ENCODE results near the gene CYP2F1. TPM values are rescaled to one million over a fixed set of nuclear protein-coding genes. Genes with fewer than 3 reads are reported as not detected.

Gene CYP2F1
- total RNA-seq, 1 experiment from 2014 or later: not detected

- ChIA-PET CTCF (interaction anchor here (1.2 to 1.3 kb wide), 2 partner anchors 31 to 87 kb away, joined by 3 to 4 read pairs; no protein-coding TSS in a partner anchor), POLR2A (interaction anchor here (0.6 to 1.0 kb wide), 6 partner anchors 18 to 457 kb away, joined by 3 to 5 read pairs (median 4); no protein-coding TSS in a partner anchor)
- no peak for TF ChIP-seq CTCF (IDR thresholded peaks at IDR 0.05; ENCODE audit: unreplicated experiment)
- peak; percentile 81 for DNase-seq (ENCODE audit: unreplicated experiment)
- H3K4me3 Mint-ChIP-seq (ENCODE audit: unreplicated experiment): peak overlapping the region; percentile 20
- H3K27me3 Mint-ChIP-seq (ENCODE audit: insufficient read depth, unreplicated experiment): no peaks in the 10 kb centered on the region
- no peaks in the 10 kb centered on the region for H3K9me3 Mint-ChIP-seq (ENCODE audit: unreplicated experiment)
- peaks cover 7% of the 10 kb centered on the region for H3K36me3 Mint-ChIP-seq (ENCODE audit: insufficient read depth, unreplicated experiment)
- intact Hi-C loops (cut with micrococcal nuclease): no loop called here
- H3K27ac Mint-ChIP-seq (ENCODE audit: low read depth, unreplicated experiment): peak overlapping the region; percentile 52
- peaks cover 11% of the 10 kb centered on the region for H3K4me1 Mint-ChIP-seq (ENCODE audit: insufficient read depth, unreplicated experiment)
- BruUV-seq (replicated peaks): no TSS peak
These were observed 61.9 kb downstream of the CYP2F1 start for GRCh38 chr19:41175801-41176777.

Other genes starting within 250 kb of the CYP2F1 start
- not detected in 2 replicates for gene CYP2A7, start 232.2 kb upstream of the CYP2F1 start, total RNA-seq (2022)
- gene CYP2B6, start 123.2 kb upstream of the CYP2F1 start, total RNA-seq (2022): not detected in 2 replicates
- gene CYP2A13, start 26.0 kb upstream of the CYP2F1 start, total RNA-seq (2022): not detected in 2 replicates
- gene CYP2S1, start 78.8 kb downstream of the CYP2F1 start, total RNA-seq (2022): not detected in 2 replicates
- 136 and 165 TPM in 2 replicates for gene AXL, start 104.8 kb downstream of the CYP2F1 start, total RNA-seq (2022)
- 179 and 204 TPM in 2 replicates for gene HNRNPUL1, start 149.9 kb downstream of the CYP2F1 start, total RNA-seq (2022)
- 25.0 and 28.5 TPM in 2 replicates for gene CCDC97, start 195.7 kb downstream of the CYP2F1 start, total RNA-seq (2022)
- 27.8 and 33.7 TPM in 2 replicates for gene TGFB1, start 239.5 kb downstream of the CYP2F1 start, total RNA-seq (2022)
- 5.5 and 5.7 TPM in 2 replicates for gene B9D2, start 249.7 kb downstream of the CYP2F1 start, total RNA-seq (2022)

Data from MCF 10A (cell line).